ENCODE results near the gene CD109.
A peak's percentile ranks its signal among the peaks of the same experiment; 100 is the strongest.

Gene CD109

DNA sequence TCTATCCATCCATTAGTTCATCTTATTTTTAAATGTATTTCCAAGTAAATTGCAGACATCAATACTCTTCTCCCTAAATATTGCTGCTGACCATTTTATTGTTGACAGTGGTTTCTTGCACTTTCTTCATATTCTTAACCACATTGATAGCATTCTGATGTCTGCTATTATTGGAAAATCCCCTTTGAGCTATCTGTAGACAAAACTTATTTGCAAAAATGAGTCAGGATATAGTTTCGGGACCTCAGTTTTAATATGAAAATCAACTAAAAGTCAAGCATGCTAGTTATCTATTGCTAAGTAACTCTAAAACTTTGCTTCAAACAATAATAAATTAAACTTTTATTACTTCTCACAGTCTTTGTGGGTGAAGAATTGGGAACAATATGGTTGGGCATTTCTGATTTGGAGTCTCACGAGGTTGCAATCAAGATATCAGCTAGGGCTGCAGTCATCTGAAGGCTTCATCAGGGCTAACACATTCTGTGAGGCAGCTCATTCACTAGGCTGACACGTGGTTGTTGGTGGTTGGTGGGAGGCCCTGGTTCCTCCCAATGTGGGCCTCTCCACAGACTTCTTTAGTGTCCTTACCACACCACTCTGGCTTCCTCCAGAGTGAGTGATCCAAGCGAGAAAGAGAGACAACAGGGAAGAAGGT lies 32.7 kb downstream of the CD109 start:
- DNase-seq: no peak

- no peak for DNase-seq
These were observed 35.3 kb downstream of the CD109 start for GRCh38 chr6:73731285-73731684.

- peak; percentile 41 for DNase-seq
These were observed 37.1 kb downstream of the CD109 start for GRCh38 chr6:73732845-73733675.

DNA sequence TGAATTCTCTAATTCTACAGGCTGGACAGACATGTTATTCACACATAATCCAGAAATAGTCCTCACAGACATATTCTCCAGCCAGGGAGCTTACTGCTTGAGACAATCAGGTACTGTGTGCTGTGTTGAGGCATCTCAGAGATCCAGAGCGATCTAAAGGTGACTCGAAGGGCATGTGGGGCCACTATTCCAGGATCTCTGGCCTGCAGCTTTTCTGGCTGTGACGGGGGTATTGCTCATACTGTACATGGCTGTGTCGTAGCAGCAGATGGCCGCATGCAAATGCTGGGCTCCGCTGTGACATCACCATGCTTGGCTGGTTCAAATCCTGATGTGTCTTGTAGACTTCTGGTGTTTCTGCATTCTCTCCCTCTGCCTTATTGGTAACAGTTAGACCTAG lies 37.8 kb downstream of the CD109 start:
- no peak for DNase-seq

GRCh38 chr6:73734832-73735453 lies 38.9 kb downstream of the CD109 start:
- no peak for DNase-seq

DNA sequence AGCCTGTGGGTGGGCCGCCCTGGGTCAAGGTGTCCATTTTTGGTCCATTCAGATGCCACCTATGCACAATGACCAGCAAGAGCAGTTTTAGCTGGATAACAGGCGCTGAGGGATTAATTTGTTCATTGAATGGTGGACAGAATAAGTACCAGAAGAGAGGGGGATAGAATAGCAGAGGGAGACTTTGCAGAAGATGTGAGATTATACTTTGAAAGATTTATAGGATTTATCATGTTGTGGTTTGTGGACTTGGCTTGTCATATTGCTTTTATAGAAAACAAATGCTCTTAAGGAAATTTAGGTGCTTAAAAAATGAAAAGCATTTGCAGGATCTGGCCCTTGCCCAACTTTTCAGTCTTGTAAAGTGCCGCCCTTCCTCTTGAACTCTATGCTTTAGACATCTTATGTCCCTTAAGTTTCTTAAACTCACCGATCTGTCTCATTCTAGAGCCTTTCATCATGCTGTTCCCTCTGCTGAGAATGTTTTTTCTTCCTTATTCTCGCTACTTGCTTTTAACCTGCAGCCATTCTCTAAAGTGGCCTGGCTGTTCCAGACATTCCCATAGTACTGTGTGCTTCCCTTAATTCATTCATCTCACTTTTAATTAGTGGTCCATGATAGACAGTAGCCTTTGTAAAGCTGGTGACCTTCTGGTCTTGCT lies 42.5 kb downstream of the CD109 start:
- no peak for DNase-seq

DNA sequence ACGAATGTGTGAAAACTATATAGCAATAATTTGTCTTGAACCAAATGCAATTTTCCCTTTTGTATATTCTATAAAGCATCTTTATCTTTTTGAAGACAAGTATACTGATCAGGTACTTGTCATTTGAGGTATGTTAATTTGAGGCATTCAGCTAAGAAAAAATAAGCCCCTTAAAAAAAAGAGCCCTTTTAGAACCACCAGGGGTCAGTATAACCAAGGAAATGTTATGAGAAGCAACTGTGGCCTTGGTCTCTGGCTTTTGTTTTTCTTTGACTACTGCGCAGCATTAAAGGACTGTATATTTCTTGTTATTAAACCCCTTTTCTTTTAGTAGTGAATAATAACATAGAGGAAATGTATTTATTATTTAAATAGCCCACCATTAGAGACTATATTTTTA lies 43.1 kb downstream of the CD109 start:
- DNase-seq: peak; percentile 60

- no peak for DNase-seq
These were observed 46.4 kb downstream of the CD109 start for GRCh38 chr6:73742433-73742832.

DNA sequence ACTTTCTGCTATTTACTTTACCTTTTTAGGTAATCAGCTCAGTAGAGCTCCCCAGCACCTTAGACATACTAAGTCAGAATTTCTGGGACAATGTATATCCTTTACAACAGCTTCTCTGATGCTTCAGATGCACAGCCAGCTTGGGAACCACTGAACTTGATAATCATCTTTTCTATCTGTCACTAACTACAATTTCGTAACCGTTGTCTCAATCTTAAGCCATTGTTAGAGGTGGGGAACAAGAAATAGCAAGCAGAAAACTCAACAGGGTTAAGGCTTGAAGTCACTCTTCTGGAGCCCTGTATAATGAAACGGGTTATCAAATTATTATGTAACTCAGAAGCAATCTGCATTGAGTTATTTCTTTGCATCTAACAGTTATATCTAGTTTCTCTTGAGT lies 47.1 kb downstream of the CD109 start:
- DNase-seq: no peak

DNA sequence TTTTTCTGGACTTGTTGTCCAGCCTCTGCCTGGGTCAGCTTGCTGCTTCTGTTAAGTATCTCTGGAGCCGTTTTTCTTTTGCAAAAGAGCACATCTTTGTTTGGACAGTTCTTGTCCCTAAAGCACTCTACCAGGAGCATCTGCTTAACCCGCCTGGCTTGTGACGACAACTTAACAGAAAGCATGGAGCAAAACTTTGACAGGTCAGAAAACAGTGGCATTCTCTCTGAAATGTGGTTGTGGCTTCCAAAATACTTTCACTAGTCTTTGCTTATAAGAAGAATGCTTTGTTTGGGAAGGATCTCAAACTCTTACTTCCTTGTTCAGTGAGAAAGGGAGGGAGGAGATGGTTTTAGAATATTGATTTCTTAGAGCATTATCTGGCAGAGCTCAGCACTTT lies 47.6 kb downstream of the CD109 start:
- DNase-seq: no peak

DNA sequence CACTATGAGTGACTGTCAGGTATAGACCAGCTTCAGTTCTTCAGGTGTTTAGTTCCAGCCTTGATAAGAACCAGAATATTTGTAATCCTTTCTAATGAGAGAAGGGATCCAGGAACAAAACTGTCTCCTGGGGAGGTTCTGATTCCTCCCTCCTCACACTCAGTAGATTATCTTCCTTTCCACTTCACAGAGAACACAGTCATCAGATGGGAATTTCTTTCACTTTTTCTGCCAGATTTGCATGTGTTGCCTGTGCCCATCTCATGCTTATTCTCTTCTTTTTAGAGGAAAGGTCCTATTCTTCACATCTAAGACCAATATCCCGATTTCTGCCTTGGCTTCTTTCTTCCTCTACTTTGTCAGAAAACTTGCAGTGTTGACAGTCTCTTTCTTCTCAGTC lies 50.8 kb downstream of the CD109 start:
- DNase-seq: no peak

- DNase-seq: no peak
These were observed 51.3 kb downstream of the CD109 start for GRCh38 chr6:73747289-73747688.

DNA sequence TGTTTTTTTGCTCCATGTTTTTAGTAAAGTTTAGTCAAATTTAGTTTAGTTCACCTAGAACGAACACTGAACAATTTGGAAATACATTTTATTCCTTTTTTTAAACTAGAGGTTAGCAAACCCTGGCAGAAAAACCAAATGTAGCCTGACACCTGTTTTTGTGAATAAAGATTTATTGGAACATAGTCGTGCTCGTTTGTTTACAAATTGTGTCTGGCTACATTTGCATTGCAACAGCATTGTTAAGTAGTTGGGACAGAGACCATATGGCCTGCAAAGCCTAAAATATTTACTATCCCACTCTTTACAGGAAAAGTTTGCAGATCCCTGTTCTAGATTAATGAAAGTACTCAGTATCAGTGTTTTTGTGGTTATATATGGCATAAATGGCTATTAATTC lies 56.9 kb downstream of the CD109 start:
- DNase-seq: no peak

- DNase-seq: no peak
These were observed 70.0 kb downstream of the CD109 start for GRCh38 chr6:73766040-73766439.

- no peak for DNase-seq
These were observed 72.6 kb downstream of the CD109 start for GRCh38 chr6:73768558-73768957.

- no peak for DNase-seq
These were observed 74.0 kb downstream of the CD109 start for GRCh38 chr6:73769976-73770375.

GRCh38 chr6:73774311-73774774 lies 78.3 kb downstream of the CD109 start:
- no peak for DNase-seq

DNA sequence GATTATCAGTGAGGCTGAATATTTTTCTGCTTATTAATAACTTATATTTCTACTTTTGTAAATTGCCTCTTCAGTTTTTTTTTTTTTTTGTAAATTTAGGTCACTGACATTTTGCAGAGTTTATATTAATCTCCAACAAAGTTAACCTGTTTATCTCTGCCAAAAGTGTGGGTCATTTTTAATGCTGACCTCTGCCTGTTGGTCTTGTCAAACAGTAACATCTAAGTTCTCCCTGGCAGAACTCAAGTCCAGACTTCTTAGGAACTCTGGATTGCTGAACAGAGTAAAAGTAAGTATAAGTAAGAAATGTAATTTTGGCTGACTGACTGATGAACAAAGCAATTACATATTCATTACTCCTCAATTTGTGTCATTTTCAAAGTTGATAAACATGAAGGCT lies 83.9 kb downstream of the CD109 start:
- no peak for DNase-seq

DNA sequence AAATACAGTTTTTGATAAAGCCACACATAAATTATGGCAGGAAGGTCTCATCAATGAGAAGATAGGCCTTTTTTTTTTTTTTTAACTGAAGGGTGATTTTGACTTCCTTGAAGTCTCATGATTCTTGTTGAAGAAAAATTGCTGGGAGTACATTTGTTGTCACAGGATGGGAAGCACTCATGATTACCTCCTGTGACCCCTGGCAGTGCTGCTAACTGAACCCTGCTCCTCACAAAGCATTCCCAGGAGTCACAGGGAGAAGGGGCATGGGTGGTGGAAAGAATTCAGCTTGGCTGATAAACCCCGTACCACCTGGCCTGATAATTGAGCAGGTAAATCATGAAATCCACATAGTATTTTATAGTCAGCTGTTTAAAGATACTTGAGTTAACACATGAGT lies 86.9 kb downstream of the CD109 start:
- DNase-seq: no peak

DNA sequence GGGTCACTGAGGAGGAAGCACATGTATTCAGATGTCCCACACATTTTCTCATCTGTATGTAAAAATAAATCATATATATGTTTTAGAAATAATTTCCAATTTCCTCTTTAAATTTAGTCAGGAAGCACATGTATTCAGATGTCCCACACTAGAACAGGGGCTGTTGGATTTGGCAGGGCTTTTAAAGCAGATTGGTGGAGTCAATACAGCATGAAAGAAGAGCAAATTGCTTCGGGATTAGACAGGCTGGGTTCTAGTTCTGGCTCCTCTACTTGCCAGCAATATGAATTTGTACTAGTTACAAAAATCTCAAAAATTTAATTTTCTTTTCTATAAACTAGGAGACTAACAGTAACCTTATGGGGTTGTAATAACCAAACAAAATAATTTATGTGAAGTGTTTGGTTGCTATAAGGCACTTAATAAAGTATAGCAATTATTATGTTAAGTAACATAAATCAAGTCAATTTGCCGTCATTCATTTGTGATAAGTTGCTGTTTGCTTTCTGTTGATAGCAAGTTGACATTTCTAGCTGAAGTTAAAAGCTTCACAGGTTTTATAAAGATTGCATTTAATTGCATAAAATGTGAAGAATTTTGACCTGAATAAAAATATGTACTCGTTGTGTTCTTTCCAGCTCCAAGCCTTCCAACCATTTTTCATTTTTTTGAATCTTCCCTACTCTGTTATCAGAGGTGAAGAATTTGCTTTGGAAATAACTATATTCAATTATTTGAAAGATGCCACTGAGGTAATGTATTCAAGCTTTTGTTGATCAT lies 88.9 kb downstream of the CD109 start:
- DNase-seq: no peak

GRCh38 chr6:73790574-73790973 lies 94.6 kb downstream of the CD109 start:
- no peak for DNase-seq

DNA sequence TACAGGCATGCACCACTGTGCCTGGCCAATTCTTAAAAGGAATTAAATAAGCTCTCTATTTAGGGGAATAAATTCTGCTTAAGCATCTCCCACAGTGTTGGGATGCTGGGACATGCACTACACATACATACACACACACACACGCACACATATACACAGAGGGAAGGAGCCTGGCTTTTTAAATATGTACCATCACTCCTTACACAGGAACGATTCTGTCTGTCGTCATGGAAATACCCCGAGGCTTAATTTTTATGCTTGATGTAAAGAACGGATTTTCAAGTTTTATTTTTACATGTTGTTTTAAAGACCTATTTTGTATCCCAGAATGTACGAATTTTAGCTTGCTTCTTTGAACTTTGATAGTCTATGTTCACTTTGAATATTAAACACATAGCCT lies 95.3 kb downstream of the CD109 start:
- DNase-seq: no peak

DNA sequence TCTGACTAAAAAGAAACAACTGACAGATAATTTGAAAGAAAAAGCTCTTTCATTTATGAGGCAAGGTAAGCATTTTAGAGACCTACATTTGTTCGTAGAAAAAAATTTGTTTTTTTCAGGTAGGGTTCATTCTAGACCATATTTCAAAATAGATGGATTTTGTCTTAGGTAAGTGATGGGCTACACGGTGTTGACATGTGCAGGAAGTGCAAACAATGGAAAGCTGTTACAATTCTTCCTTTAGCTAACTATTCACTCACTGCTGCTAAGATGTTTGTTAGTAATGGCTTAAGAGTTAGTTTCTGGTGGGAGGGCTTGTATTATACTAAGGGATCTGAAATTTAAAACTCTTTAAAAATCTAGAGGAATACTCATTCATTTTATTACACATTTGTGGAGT lies 96.7 kb downstream of the CD109 start:
- no peak for DNase-seq
